SU-DHL-6 (cell line): Measurements from ENCODE around the gene BMP7.

Source experiments
- H2AFZ ChIP-seq: fragments of 200-600 bp; sonication (generic); 2 replicates; pipeline ENCODE4 v1.6.1; 2014; ENCODE audit warnings: low read depth, mild to moderate bottlenecking, moderate library complexity, mixed read lengths, antibody characterized with exemption, low read length; ENCODE audit not compliant: severe bottlenecking
- H3F3A ChIP-seq: fragments of 200-600 bp; shearing (Covaris generic); 2 replicates; pipeline ENCODE4 v1.6.0; 2016; ENCODE audit warnings: antibody characterized with exemption, mild to moderate bottlenecking; ENCODE audit not compliant: insufficient read depth
- H3K27ac ChIP-seq: fragments of 200-600 bp; sonication (generic); 2 replicates; pipeline ENCODE4 v1.5.1; 2016; ENCODE audit warnings: low read depth, mild to moderate bottlenecking, low read length, moderate library complexity, mixed read lengths
- H3K27me3 ChIP-seq: fragments of 200-600 bp; sonication (generic), shearing (Covaris generic); 2 replicates; pipeline ENCODE4 v1.6.0; 2014; ENCODE audit warnings: mild to moderate bottlenecking, low read length
- H3K36me3 ChIP-seq: fragments of 200-600 bp; sonication (generic); 2 replicates; pipeline ENCODE4 v1.6.1; 2014; ENCODE audit warnings: mild to moderate bottlenecking, low read length, mixed read lengths
- H3K4me2 ChIP-seq: fragments of 300-600, 200-600 bp; shearing (Covaris generic), sonication (generic); 2 replicates; pipeline ENCODE4 v1.6.0; 2014; ENCODE audit warnings: low read length, low read depth, mild to moderate bottlenecking; ENCODE audit not compliant: poor library complexity, severe bottlenecking
- H3K4me3 ChIP-seq: fragments of 200-600 bp; sonication (generic); 2 replicates; pipeline ENCODE4 v1.5.1; 2014; ENCODE audit warnings: antibody characterized with exemption, low read length, mild to moderate bottlenecking, mixed read lengths; ENCODE audit not compliant: insufficient read depth, poor library complexity, severe bottlenecking
- H3K79me2 ChIP-seq: fragments of 200-600 bp; sonication (generic); 2 replicates; pipeline ENCODE4 v1.6.1; 2014; ENCODE audit warnings: mild to moderate bottlenecking, low read length, moderate library complexity; ENCODE audit not compliant: insufficient read depth
- H3K9ac ChIP-seq: fragments of 200-600 bp; sonication (generic); 2 replicates; pipeline ENCODE4 v1.7.0; 2014; ENCODE audit warnings: mild to moderate bottlenecking, low read length
- H3K9me2 ChIP-seq: fragments of 200-600 bp; sonication (generic); replicated peaks from 2 replicates; pipeline ENCODE4 v1.6.1; 2014; ENCODE audit warnings: low read length; ENCODE audit not compliant: insufficient read depth
- H3K9me3 ChIP-seq: fragments of 200-600 bp; sonication (generic); 2 replicates; pipeline ENCODE4 v1.6.1; 2014; ENCODE audit warnings: low read length, mixed read lengths; ENCODE audit not compliant: insufficient read depth
- H4K20me1 ChIP-seq: fragments of 200-600 bp; sonication (generic); 2 replicates; pipeline ENCODE4 v1.6.1; 2014; ENCODE audit warnings: low read depth, mild to moderate bottlenecking, antibody characterized with exemption, low read length, moderate library complexity, mixed read lengths
- EZH2phosphoT487 ChIP-seq: fragments of 200-600 bp; sonication (generic), shearing (Covaris generic); conservative IDR thresholded peaks from 2 replicates; pipeline ENCODE4 v1.6.1; 2018; ENCODE audit warnings: mild to moderate bottlenecking, antibody characterized with exemption, low read length, moderate library complexity, mixed read lengths
- TF ChIP-seq, protein P1 (sequence below): fragments of 200-600 bp; sonication (generic); IDR thresholded peaks from one replicate; pipeline ENCODE4 v1.5.1; 2017; ENCODE audit warnings: antibody characterized with exemption, mild to moderate bottlenecking, low read length, moderate library complexity; ENCODE audit not compliant: insufficient read depth, poor library complexity, severe bottlenecking

Gene BMP7

DNA sequence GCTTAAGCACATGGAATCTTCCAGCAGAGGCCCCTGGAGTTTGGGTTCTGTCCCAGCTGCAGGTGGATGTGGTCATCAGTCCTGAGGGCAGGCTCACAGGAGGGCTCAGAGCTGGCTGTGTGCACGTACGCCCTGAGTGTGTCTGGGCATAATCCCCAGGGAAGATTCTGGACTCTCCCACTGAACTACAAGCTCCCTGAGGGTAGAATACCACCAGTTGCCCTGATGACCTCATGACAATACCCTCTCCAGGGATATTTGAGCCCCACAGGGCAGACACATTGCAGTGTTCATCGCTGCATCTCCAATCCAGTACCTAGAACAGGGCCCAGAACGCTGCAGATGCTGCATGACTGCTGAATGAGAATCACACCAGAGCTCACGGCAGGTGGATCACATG, 92.5 kb downstream of the BMP7 start:
- Histone ChIP-seq H3K9ac (no peak overlapping the region), H3K27me3 (no peaks in the 10 kb centered on the region), H4K20me1 (no peaks in the 10 kb centered on the region), H3K9me3 (no peaks in the 10 kb centered on the region), H2AFZ (no peak overlapping the region), H3K9me2 (no peaks in the 10 kb centered on the region), H3K79me2 (no peaks in the 10 kb centered on the region), H3K27ac (no peak overlapping the region), H3K36me3 (peaks cover 8% of the 10 kb centered on the region), H3F3A (no peaks in the 10 kb centered on the region; the same call in 1 of the 2 replicates), H3K4me2 (no peak overlapping the region), H3K4me3 (no peak overlapping the region)
- no peak for TF ChIP-seq EZH2phosphoT487
- TF ChIP-seq, protein P1, sequence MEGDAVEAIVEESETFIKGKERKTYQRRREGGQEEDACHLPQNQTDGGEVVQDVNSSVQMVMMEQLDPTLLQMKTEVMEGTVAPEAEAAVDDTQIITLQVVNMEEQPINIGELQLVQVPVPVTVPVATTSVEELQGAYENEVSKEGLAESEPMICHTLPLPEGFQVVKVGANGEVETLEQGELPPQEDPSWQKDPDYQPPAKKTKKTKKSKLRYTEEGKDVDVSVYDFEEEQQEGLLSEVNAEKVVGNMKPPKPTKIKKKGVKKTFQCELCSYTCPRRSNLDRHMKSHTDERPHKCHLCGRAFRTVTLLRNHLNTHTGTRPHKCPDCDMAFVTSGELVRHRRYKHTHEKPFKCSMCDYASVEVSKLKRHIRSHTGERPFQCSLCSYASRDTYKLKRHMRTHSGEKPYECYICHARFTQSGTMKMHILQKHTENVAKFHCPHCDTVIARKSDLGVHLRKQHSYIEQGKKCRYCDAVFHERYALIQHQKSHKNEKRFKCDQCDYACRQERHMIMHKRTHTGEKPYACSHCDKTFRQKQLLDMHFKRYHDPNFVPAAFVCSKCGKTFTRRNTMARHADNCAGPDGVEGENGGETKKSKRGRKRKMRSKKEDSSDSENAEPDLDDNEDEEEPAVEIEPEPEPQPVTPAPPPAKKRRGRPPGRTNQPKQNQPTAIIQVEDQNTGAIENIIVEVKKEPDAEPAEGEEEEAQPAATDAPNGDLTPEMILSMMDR: no peak

DNA sequence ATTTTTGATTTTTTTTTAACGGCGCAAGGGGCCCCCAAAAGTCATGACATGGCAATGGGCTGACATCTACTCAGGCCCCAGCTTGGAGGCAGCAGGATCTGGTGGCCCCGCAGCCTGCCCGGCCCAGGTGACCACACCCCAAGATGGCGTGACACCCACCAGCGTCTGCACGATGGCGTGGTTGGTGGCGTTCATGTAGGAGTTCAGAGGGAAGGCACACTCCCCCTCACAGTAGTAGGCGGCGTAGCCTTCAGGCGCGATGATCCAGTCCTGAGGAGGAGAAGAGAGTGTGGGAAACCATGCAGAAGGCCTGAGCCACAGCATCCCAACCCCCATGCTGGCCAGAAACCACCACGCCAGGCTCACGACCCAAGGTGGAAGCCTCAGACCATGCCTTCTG, 93.4 kb downstream of the BMP7 start:
- no peak for TF ChIP-seq EZH2phosphoT487
- TF ChIP-seq, protein P1: no peak
- H3K79me2 ChIP-seq: no peaks in the 10 kb centered on the region
- H3K27ac ChIP-seq: no peak overlapping the region
- no peaks in the 10 kb centered on the region for H3K27me3 ChIP-seq
- H3K9me2 ChIP-seq: no peaks in the 10 kb centered on the region
- H3K9ac ChIP-seq: no peak overlapping the region
- no peak overlapping the region for H3K4me3 ChIP-seq
- H3F3A ChIP-seq: no peaks in the 10 kb centered on the region; the same call in 1 of the 2 replicates
- H3K4me2 ChIP-seq: no peak overlapping the region
- H3K9me3 ChIP-seq: no peaks in the 10 kb centered on the region
- H4K20me1 ChIP-seq: no peaks in the 10 kb centered on the region
- no peak overlapping the region for H2AFZ ChIP-seq
- H3K36me3 ChIP-seq: peaks cover 8% of the 10 kb centered on the region

DNA sequence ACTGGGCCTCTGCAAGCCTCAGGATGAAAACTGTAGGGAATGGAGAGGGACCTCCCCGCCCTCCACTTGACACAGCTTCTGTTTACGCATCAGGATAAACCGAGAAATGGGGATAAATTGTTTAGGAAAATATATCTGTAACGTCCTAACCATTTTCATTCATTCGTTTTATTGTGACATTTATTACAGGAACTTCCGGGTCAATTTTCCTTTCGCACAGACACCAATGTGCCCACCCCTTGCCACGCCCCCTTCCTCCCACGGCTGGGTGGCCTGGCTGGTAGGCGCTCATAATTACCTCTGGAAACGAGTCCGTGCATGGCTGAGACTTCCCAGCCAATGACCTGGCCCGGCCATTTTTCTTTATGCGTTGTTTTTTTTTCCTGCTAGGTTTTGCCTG, 96.1 kb downstream of the BMP7 start:
- no peaks in the 10 kb centered on the region for H3K9me3 ChIP-seq
- no peaks in the 10 kb centered on the region; the same call in 1 of the 2 replicates for H3F3A ChIP-seq
- H3K36me3 ChIP-seq: peaks cover 8% of the 10 kb centered on the region
- H3K27ac ChIP-seq: no peak overlapping the region
- H3K9me2 ChIP-seq: no peaks in the 10 kb centered on the region
- no peak overlapping the region for H3K9ac ChIP-seq
- no peaks in the 10 kb centered on the region for H3K27me3 ChIP-seq
- H3K4me2 ChIP-seq: no peak overlapping the region
- H4K20me1 ChIP-seq: no peaks in the 10 kb centered on the region
- H3K4me3 ChIP-seq: no peak overlapping the region
- TF ChIP-seq EZH2phosphoT487: no peak
- TF ChIP-seq, protein P1: no peak
- H3K79me2 ChIP-seq: no peaks in the 10 kb centered on the region
- no peak overlapping the region for H2AFZ ChIP-seq

DNA sequence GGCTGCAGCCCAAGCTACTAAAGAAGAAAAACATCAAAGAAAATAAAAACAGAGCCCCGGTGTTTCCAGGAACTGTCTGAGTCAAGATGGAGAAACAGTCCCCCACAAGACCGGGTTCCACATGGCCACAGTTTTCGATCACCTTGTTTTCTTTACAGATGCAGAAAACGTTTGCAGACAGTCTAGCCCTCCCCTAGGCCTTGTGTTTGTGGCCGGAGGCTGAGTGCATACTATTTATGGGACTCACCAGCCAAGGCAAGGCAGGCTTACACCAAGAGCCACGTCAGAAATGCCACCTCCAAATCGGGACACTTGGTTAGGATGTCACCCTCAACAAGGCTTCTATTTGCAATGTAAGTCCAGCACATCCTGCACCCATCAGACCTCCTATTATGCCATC, 97.3 kb downstream of the BMP7 start:
- no peaks in the 10 kb centered on the region for H3K79me2 ChIP-seq
- no peak overlapping the region for H2AFZ ChIP-seq
- peaks cover 8% of the 10 kb centered on the region for H3K36me3 ChIP-seq
- no peaks in the 10 kb centered on the region for H4K20me1 ChIP-seq
- H3F3A ChIP-seq: no peaks in the 10 kb centered on the region; the same call in 1 of the 2 replicates
- no peak overlapping the region for H3K4me3 ChIP-seq
- H3K27ac ChIP-seq: no peak overlapping the region
- H3K9ac ChIP-seq: no peak overlapping the region
- H3K9me2 ChIP-seq: no peaks in the 10 kb centered on the region
- H3K4me2 ChIP-seq: no peak overlapping the region
- no peaks in the 10 kb centered on the region for H3K9me3 ChIP-seq
- no peaks in the 10 kb centered on the region for H3K27me3 ChIP-seq
- TF ChIP-seq, protein P1: no peak
- TF ChIP-seq EZH2phosphoT487: no peak
